ENCODE results near the gene KSR1. TPM values are rescaled to one million over a fixed set of nuclear protein-coding genes. Genes with fewer than 3 reads are reported as not detected.

The KSR1 gene
- total RNA-seq, 1 donor from 2014 or later = 122 TPM

DNA sequence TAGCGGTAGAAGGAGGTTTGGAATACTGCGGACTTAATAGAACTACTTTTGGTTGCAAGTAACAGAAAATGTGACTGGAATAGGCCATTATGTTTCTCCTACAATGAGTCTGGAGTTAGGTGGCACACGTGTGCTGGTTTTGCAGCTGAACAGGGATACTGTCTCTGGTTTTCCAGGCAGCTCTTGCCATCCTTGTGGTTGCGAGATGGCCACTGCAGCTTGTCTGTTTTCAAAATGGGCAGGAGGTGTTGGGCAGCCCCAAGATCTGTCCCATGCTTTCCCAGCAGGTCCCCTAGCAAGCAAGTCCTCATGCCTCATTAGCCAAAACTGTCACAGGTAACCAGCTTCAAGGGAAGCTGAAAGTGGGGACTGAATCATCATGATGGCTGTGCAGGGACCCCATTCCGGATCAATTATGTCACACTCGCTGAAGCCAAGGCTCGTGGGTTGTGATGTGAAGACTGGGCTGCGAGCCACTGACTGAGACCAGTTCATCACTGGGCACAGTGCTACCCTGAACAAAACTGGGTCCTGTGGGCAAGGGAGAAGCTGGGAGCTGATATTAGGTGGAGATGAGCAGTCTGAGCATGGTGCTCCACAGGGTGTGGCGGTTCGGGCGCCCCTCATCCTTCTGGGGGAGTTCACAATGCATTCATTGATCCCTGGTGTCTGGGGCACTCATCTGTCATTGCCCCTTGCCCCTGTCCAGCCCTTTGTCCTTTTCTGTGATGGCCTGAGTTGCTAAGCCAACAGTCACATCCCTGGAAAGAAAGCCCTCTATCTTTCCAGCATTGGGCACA lies 82.1 kb downstream of the KSR1 start:
- no peaks in the 10 kb centered on the region for H3K9me3 Mint-ChIP-seq
- no peak for DNase-seq (ENCODE audit: low spot score)
- no peak overlapping the region for H3K27ac Mint-ChIP-seq
- H3K4me1 Mint-ChIP-seq (ENCODE audit: low read depth) = peaks cover 87% of the 10 kb centered on the region
- H3K4me3 Mint-ChIP-seq = no peak overlapping the region
- H3K36me3 Mint-ChIP-seq (ENCODE audit: low read depth) = peaks cover 9% of the 10 kb centered on the region
- intact Hi-C loops (cut with micrococcal nuclease) = no loop called here
- no peaks in the 10 kb centered on the region for H3K27me3 Mint-ChIP-seq (ENCODE audit: insufficient read depth)

DNA sequence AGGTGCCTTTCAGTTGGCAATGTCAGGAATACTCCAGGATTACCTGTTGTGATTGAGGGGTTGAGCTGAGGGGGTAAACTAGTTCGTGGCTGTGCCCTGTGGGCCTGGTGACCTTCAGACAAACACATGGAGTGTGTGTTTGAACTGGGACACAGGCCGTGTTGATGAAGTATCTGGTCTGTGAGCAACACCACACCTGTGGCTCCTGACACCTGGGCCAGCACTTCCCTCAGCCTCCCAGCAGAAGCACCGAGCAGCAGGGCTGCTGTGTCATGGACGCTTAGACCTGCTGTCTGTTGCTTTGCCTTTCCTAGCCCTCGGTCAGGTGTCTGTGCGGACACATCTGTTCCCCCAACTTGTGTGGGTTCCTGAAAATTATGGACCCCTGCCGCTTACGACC lies 82.9 kb downstream of the KSR1 start:
- H3K27ac Mint-ChIP-seq = no peak overlapping the region
- no peak overlapping the region for H3K4me3 Mint-ChIP-seq
- H3K27me3 Mint-ChIP-seq (ENCODE audit: insufficient read depth) = no peaks in the 10 kb centered on the region
- peaks cover 90% of the 10 kb centered on the region for H3K4me1 Mint-ChIP-seq (ENCODE audit: low read depth)
- peaks cover 15% of the 10 kb centered on the region for H3K36me3 Mint-ChIP-seq (ENCODE audit: low read depth)
- no peak for DNase-seq (ENCODE audit: low spot score)
- H3K9me3 Mint-ChIP-seq = no peaks in the 10 kb centered on the region
- intact Hi-C loops (cut with micrococcal nuclease) = no loop called here

DNA sequence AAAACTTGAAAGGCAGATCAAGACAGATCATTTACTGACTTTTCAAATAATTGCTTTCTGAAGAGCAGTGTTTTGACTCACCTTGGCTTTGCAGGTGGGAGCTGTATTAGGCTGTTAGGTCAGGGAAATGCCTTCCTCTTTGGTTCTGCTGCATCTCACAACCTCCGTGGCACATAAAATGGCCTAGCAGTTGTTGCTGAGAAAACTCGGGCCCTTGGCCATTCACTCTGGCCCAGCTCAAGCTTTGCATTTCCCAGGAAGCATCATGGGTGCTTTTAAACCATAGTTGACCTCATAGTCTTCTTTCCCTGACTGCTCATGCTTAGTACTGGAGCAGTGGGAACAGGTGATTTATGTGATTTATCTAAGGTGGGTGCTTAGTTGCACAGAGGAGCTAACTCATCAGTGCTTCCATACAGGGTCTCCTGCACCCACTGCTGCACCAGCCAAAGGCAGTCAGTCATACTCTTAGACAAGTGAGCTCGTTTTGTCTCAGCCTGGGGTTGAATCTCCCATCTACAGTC lies 83.6 kb downstream of the KSR1 start:
- H3K36me3 Mint-ChIP-seq (ENCODE audit: low read depth) = peaks cover 15% of the 10 kb centered on the region
- DNase-seq (ENCODE audit: low spot score) = no peak
- H3K27me3 Mint-ChIP-seq (ENCODE audit: insufficient read depth) = peaks cover 2% of the 10 kb centered on the region
- no peak overlapping the region for H3K4me3 Mint-ChIP-seq
- H3K9me3 Mint-ChIP-seq = no peaks in the 10 kb centered on the region
- peaks cover 92% of the 10 kb centered on the region for H3K4me1 Mint-ChIP-seq (ENCODE audit: low read depth)
- intact Hi-C loops (cut with micrococcal nuclease) = loop anchor here (5.0 kb wide), 1 partner anchor 158 kb away; no protein-coding TSS in a partner anchor
- peak overlapping the region; percentile 48 for H3K27ac Mint-ChIP-seq

DNA sequence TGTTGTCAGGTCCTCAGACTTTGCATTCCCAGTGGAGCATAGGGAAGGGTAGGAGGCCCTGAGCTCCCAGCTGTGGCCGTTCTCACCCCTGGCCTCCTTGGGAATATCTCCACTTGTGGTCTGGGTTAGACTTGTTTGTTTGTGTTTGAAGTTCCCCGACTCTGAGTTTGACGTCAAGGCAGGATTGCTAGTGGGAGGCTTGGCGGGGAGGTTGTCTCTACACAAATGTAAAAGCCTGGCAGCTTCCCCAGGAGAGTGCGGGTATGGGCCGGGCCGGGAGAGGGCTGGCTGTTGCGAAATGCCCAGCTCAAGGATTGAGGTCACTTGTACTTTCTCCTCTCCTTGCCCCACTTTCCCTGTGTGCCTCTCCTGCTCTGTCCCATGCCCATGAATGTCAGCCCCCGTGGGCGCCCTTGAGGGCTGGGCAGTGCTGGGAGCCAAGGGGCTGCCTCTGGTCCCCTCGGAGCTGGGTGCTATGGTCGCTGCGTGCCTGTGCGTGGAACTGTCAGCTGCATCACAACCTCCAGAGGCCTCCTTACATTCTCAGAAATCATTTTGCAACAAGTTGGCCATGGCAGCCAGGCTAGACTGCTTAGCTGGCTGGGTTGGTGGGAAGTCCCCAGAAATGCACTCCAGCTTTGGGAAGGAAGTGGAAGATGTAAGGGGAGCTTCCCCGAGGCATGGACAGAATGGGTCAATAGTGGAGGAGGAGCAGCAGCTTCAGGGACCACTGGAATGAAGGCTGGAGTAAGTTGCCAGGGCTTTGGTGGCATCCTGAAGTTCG lies 84.3 kb downstream of the KSR1 start:
- no peaks in the 10 kb centered on the region for H3K9me3 Mint-ChIP-seq
- peak overlapping the region; percentile 56 for H3K4me3 Mint-ChIP-seq
- peak overlapping the region; percentile 75 for H3K27ac Mint-ChIP-seq
- no peak for DNase-seq (ENCODE audit: low spot score)
- peaks cover 92% of the 10 kb centered on the region for H3K4me1 Mint-ChIP-seq (ENCODE audit: low read depth)
- H3K36me3 Mint-ChIP-seq (ENCODE audit: low read depth) = peaks cover 15% of the 10 kb centered on the region
- H3K27me3 Mint-ChIP-seq (ENCODE audit: insufficient read depth) = peaks cover 2% of the 10 kb centered on the region
- intact Hi-C loops (cut with micrococcal nuclease) = loop anchor here (5.0 kb wide), 1 partner anchor 158 kb away; no protein-coding TSS in a partner anchor

DNA sequence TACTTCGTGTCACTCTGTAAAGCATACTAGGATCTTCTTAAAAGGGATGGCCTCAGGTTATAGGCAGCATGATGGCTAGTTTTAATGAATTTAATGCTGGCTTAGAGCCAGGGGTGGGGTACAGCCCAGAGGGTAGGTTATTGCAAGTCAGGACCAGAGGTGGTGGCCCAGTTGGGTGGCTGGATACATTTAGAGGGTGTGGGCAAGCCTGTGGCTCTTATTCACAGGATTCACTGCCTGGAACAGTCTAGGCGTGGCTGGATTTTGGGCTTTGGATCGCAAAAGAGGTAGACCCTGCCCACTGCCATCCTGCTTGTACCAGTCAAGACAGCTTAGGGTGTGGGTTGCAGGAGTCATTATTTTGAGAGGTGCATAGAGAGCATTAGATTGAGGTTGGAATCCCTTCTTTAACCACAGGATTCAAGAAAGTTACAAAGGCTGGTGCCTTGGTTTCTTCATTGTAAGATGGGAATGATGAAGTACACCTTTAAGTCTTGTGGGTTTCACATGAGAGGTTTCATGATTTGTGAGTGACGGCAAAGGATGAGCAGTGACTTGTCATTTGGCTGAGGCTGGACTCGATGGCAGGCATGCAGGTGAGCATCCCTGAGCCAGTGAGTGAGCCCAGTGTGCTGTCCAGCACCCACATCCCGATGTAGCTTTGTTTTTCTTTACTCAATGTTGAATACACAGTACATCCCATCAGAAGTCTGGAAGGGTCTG lies 85.2 kb downstream of the KSR1 start:
- peaks cover 2% of the 10 kb centered on the region for H3K27me3 Mint-ChIP-seq (ENCODE audit: insufficient read depth)
- H3K27ac Mint-ChIP-seq = peak overlapping the region; percentile 75
- H3K4me1 Mint-ChIP-seq (ENCODE audit: low read depth) = peaks cover 92% of the 10 kb centered on the region
- intact Hi-C loops (cut with micrococcal nuclease) = loop anchor here (5.0 kb wide), 1 partner anchor 159 kb away; no protein-coding TSS in a partner anchor
- DNase-seq (ENCODE audit: low spot score) = no peak
- H3K4me3 Mint-ChIP-seq = peak overlapping the region; percentile 56
- H3K9me3 Mint-ChIP-seq = no peaks in the 10 kb centered on the region
- peaks cover 14% of the 10 kb centered on the region for H3K36me3 Mint-ChIP-seq (ENCODE audit: low read depth)

DNA sequence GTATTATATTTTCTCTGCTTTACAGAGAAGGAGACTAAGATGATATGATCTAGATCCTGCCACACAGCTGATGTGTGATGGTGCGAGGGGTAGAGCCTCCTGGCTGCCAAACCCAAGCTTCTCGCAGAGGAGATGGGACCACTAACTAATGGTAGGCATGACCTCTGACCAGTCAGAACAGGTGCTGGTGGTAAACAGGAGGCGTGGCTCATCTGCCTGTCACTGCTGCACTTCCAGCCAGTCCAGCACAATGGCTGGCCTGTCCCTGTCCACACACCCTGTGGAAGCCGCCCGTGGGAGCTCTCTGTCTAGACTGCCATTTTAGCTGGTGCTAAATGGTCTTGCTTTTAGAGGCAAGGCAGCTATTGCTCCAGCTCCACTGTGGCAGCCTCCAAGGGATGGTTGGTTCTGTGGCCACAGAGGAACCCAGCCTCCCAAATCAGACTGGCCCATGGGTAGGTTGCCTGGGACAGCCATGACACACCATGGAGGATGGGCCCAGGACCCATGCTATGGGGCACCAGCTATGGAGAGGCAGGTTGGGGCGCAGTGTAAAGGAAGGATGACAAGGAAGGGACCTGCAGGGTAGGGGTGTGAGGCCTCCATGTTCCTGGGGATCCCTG lies 86.7 kb downstream of the KSR1 start:
- peaks cover 97% of the 10 kb centered on the region for H3K4me1 Mint-ChIP-seq (ENCODE audit: low read depth)
- H3K27ac Mint-ChIP-seq = peak overlapping the region; percentile 97
- DNase-seq (ENCODE audit: low spot score) = no peak
- intact Hi-C loops (cut with micrococcal nuclease) = loop anchor here (5.0 kb wide), 1 partner anchor 161 kb away; no protein-coding TSS in a partner anchor
- peaks cover 2% of the 10 kb centered on the region for H3K27me3 Mint-ChIP-seq (ENCODE audit: insufficient read depth)
- H3K9me3 Mint-ChIP-seq = no peaks in the 10 kb centered on the region
- H3K4me3 Mint-ChIP-seq = no peak overlapping the region
- peaks cover 15% of the 10 kb centered on the region for H3K36me3 Mint-ChIP-seq (ENCODE audit: low read depth)

DNA sequence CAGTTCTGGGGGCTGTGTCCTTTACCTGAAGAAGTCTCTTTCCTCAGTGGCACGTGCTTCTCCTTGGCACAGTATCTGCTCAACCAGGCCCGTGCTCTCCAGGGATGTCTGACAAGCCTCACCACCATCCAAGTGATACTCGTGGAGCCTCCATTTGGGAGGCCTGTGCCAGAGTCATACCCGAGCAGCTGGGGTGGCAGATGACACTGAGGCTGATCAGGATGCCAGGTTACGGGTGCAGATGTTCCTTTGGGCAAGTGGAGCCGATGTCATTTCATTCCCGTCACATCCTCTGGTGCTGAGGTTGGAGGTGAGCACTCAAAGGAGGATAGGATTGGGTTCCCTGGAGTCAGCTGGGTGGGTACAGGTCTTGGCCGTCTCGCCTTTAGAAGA lies 87.2 kb downstream of the KSR1 start:
- H3K27me3 Mint-ChIP-seq (ENCODE audit: insufficient read depth) = peaks cover 2% of the 10 kb centered on the region
- peaks cover 92% of the 10 kb centered on the region for H3K4me1 Mint-ChIP-seq (ENCODE audit: low read depth)
- intact Hi-C loops (cut with micrococcal nuclease) = loop anchor here (5.0 kb wide), 1 partner anchor 161 kb away; no protein-coding TSS in a partner anchor
- peaks cover 15% of the 10 kb centered on the region for H3K36me3 Mint-ChIP-seq (ENCODE audit: low read depth)
- peak overlapping the region; percentile 61 for H3K4me3 Mint-ChIP-seq
- H3K9me3 Mint-ChIP-seq = no peaks in the 10 kb centered on the region
- peak overlapping the region; percentile 97 for H3K27ac Mint-ChIP-seq
- DNase-seq (ENCODE audit: low spot score) = no peak

DNA sequence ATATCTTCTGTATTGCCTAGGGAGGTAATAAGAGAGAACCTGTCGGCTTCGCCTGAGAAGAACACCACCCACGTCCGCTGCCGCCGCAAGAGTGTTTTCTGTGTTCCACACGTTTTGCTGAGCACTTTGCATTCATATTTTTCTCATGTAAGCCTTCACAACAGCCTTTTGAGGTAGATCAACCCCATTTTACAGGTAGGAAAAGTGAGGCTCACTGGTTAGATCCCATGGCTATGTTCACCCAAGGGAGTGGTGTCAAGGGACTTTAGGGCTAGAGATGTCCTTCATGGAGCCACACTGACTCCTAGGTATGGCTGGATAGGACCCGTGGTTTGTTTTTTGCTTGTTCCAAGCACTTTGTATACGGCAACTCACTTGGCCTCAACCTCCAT lies 87.7 kb downstream of the KSR1 start:
- intact Hi-C loops (cut with micrococcal nuclease) = loop anchor here (1.0 to 5.0 kb wide), 8 partner anchors 15 to 162 kb away; partner anchors contain the start of gene KSR1
- Mint-ChIP-seq H3K36me3 (ENCODE audit: low read depth) (peaks cover 15% of the 10 kb centered on the region), H3K4me3 (peak overlapping the region; percentile 61)

DNA sequence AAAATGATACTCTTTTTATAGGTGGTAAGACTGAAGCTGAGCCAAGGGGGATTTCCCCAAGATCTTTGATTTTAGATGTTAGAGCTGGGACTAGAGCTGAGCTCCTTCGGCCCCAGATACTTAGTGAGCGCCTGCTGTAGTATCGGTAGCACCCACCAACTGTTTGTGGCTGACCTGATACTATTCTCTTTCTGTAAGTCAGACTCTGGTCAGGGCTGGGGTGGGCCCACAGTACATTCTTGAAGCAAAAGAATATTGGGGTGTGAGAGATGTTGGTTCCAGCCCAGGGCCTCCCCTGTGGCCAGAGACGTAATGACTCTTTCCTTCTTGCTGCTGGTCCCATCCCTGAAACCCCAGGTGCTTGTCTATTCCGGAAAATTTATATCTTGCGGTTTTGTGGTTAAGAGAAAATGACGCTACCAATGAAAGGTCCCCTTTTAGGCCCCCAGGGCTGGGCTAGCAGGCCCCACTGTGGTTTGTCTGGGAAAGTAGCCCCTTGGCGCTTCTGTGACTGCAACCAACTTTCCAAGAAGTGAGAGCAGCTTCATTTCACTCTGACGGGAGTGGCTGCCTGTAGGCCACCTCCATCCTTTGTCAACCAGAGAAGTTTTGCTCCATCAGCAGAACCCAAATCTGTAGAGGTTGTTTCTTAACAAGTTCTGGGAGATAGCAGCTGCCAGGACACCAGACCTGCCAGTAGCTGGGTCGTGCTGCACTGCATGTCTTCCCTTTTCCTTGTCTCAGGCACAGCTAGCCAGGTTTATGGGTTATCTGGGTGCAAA lies 88.3 kb downstream of the KSR1 start:
- peaks cover 84% of the 10 kb centered on the region for H3K4me1 Mint-ChIP-seq (ENCODE audit: low read depth)
- peaks cover 2% of the 10 kb centered on the region for H3K27me3 Mint-ChIP-seq (ENCODE audit: insufficient read depth)
- intact Hi-C loops (cut with micrococcal nuclease) = loop anchor here (1.0 to 5.0 kb wide), 8 partner anchors 15 to 162 kb away; partner anchors contain the start of gene KSR1
- peaks cover 15% of the 10 kb centered on the region for H3K36me3 Mint-ChIP-seq (ENCODE audit: low read depth)
- no peaks in the 10 kb centered on the region for H3K9me3 Mint-ChIP-seq
- peak overlapping the region; percentile 61 for H3K4me3 Mint-ChIP-seq
- peak; percentile 66 for DNase-seq (ENCODE audit: low spot score)
- peak overlapping the region; percentile 97 for H3K27ac Mint-ChIP-seq

More for the DNA sequence above, 87.7 kb downstream of the KSR1 start:
- Mint-ChIP-seq H3K9me3 (no peaks in the 10 kb centered on the region), H3K27ac (peak overlapping the region; percentile 97), H3K27me3 (ENCODE audit: insufficient read depth) (peaks cover 2% of the 10 kb centered on the region), H3K4me1 (ENCODE audit: low read depth) (peaks cover 87% of the 10 kb centered on the region)
- DNase-seq (ENCODE audit: low spot score) = no peak

DNA sequence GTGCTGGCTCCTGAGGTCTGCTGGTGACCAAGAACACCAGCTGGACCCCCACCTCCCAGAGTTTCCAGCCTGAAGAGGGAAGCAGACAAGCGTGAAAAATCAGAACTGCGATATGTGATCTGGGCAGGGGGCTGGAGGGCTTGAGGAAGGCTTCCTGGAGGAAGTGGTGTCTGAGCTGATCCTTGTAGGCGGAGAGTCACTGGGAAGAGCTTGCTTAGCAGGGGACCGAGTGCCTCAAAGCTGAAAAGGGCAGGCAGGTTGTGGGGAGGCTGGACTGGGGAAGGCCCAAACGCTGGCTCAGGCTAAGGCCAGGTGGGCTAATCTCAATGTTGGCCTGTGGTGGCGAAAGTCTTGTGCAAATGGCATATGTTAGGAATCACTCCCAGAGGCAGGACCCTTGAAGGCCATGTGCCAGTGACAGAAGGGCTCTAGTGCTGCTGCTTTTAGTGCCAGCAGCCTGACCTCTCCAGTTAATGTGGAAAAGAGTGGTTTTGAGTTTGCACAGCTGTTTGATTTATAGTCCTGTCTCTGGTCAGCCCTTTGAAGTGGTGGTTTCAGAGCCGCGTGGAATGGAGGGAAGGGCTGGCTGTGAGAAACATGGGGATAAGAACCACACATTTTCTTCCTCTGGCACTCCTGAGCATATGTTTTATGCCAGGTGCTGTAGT lies 89.4 kb downstream of the KSR1 start:
- DNase-seq (ENCODE audit: low spot score) = no peak
- peak overlapping the region; percentile 97 for H3K27ac Mint-ChIP-seq
- H3K27me3 Mint-ChIP-seq (ENCODE audit: insufficient read depth) = peaks cover 2% of the 10 kb centered on the region
- H3K4me3 Mint-ChIP-seq = peak overlapping the region; percentile 61
- H3K36me3 Mint-ChIP-seq (ENCODE audit: low read depth) = peaks cover 15% of the 10 kb centered on the region
- intact Hi-C loops (cut with micrococcal nuclease) = no loop called here
- peaks cover 83% of the 10 kb centered on the region for H3K4me1 Mint-ChIP-seq (ENCODE audit: low read depth)
- H3K9me3 Mint-ChIP-seq = no peaks in the 10 kb centered on the region

DNA sequence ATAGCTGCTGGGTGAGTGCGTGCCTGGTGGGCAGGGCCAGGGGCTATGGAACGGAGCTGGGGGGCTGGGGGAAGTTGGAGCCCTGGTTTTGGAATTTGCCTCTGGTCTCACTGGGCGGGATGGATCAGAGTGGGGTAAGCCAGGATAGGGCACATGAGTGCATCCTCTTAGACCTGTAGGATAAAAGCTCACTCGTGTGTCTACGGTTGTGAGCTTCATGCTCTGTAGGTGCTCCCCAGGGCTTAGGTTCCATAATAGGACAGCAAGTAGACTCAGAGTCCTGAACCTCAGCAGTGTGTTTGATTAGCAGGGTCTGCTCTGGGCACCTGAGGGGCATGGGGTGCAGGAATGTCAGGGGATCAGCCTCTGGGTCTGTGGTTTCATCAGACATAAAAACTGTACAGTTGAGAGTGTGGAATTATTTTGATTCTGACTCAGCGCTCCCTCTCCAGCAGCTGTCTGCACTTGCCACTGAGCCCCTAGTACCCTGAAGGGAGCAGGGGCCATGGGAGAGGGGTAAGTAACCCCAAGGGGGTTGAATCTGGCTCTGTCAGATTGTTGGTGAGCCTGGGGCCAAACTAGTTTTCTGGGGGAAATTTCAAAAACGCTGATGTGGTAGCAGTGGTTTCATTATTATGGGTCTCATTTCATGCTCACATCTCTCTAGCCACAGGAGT lies 90.5 kb downstream of the KSR1 start:
- no peak for DNase-seq (ENCODE audit: low spot score)
- H3K9me3 Mint-ChIP-seq = no peaks in the 10 kb centered on the region
- H3K27me3 Mint-ChIP-seq (ENCODE audit: insufficient read depth) = peaks cover 2% of the 10 kb centered on the region
- H3K36me3 Mint-ChIP-seq (ENCODE audit: low read depth) = peaks cover 18% of the 10 kb centered on the region
- intact Hi-C loops (cut with micrococcal nuclease) = no loop called here
- H3K27ac Mint-ChIP-seq = peak overlapping the region; percentile 97
- peak overlapping the region; percentile 69 for H3K4me3 Mint-ChIP-seq
- peaks cover 83% of the 10 kb centered on the region for H3K4me1 Mint-ChIP-seq (ENCODE audit: low read depth)
